ENCODE measurements around the gene GRIK5.

Gene GRIK5

DNA sequence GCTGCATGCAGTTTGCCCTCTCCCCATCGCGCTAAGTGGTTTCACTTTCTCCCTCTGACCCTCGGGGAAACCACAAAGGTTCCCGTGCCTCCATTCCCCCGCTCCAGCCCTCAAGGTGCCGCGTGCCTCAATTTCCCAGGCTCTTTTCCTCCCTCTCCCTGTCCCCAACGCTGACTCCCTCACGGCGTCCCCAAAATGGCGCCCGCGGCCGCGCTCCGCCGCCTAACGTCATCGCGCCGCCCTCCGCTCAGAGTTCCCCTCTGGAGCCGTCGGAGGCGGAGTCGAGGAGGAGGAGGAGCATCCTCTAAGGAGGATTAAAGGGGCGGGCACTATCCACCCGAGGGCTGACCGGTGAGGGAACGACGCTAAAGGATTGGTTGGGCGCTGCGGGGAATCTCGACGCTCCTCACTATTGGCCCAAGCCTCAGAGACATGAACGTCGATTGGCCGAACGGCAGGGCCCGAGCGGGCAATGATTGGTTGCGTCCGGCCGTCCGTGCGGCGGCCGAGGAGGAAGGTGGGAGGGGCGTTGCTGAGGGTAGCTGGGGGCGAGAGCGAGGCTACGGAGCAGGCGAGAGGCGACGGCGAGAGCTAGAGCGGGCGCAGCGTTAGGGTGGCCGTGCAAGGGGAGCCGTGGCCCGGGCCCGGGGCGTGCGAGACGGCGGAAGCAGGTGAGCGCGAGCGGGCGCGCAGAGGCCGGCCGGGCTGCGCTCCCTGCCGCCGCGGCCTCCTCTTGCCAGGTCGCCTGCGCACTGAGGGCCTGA, 5.8 kb upstream of the GRIK5 start, which contains the start of gene ZNF574:
TSS of gene ZNF574 (plus strand) at position 551 of the 764 bp plus-strand sequence. CDS start 2,441 bp downstream, outside the sequence.
- peak; percentile 98 for DNase-seq

DNA sequence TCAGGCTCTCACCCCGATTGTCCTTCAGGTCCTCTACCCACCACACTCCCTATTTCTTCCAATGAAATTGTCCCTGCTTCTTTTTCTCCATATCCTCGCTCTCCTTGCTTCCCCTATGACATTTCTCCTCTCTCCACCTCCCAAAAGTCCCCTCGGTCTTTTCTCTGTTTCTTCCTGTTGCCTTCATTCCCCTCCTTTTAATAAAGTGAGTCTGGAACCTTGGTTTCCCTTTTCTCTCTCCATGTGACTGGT, 5.3 kb upstream of the GRIK5 start:
- DNase-seq = no peak

DNA sequence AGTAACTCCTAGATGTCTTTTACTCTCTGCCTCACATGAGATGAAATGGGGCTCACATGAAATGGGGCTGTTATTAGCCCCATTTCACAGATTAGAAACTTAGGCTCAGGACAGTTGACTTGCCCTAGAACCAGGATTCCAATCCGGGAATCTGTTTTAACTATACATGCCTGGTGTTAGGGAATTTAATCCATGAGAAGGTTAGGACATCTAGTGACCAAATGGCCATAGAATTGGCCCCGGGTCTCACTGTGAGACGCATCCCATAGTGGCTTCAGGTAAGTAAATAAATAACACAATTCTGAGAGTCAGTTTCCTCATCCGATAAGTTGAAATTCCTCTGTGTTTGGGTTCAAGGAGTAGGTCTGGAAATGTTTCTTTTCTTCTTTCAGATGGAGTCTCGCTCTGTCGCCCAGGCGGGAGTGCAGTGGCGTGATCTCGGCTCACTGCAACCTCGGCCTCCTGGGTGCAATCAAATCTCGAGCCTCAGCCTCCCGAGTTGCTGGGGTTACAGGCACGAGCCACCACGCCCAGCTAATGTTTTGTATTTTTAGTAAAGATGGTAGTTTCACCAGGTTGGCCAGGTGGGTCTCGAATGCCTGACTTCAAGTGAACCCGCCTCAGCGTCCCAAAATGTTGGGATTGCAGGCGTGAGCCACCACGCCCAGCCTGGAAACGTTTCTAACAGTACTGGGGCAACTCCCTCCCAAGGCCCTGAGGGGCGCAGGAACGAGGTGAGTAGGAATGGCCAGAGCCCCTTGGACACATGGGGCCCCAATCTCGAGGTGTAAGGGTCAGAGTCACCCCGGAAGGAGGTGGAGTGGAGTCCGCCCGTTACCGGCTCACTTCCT, 4.7 kb upstream of the GRIK5 start:
- DNase-seq = peak; percentile 32

DNA sequence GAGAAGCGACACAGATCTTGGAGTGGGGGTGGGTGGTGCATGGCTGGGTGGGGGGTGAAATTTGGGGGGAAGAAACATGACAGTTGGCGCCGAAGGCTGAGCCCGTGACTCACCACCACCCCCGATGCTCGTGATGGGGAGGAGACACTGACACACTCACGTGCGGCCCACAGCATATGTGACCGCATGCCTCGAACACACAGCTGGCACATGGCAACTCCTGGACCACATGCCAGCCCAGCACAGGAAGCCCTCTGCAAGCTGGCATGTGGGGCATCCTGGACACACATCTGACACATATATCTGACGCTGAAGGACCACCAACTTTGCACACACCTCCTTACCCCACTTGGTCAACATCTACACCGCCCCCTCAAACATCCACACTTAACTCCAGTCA, 1.2 kb upstream of the GRIK5 start:
- DNase-seq = no peak

DNA sequence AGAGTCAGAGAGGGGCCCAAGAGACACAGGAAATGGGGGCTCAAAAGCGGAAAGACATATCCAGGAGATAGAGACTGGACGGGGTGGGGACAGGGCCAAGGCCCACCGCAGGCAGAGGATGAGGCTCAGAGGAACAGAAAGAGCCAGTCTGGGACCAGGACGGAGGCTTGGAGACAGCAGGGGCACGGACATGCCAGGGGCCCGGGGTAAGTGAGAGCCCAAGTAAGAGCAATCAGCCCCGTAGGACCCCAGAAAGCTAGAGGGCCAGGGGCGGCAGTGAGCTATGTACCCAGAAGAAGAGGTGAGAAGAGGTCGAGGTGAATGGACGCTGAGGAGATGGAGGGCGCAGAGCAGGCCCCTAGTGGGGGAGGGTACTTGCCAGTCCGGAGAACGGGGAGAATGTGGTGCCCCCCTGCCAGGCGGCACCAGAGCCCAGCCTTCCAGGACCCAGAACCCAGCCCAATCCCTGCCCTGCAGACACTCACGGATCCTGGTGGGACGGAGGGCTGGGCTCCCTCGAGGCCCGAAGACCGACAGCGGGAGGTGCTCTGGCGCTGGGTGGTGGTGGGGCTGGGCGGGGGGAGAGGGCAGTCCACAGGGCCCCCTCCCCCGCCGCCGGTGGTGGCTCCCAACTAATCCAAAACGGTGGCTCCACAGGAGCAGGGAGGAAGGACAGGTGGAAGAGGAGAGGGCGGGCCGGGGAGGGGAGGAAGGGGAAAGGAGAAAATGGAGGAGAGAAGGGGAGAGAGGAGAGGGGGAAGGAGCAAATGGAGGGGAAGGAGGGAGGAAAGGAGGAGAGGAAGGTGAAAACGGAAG, 1.0 kb downstream of the GRIK5 start:
- no peak for DNase-seq

DNA sequence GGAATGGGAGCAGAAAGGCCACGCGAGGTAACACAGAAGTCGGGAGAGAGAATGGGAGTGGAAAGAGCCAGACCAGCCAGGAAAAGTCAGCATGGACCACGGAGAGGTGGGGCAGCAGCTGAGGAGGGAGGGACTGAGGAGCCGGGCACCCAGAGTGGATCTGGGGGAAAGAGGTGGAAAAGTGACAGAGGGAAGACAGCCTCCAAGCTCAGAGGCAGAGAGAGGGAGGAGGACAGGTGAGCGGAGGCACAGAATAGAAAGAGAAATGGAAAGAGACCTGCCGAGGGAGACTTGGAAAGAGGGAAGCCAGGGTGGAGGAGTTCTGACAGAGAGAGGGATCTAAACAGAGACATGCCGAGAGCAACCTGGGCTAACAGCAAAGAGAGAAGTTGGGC, 1.6 kb downstream of the GRIK5 start:
- no peak for DNase-seq

DNA sequence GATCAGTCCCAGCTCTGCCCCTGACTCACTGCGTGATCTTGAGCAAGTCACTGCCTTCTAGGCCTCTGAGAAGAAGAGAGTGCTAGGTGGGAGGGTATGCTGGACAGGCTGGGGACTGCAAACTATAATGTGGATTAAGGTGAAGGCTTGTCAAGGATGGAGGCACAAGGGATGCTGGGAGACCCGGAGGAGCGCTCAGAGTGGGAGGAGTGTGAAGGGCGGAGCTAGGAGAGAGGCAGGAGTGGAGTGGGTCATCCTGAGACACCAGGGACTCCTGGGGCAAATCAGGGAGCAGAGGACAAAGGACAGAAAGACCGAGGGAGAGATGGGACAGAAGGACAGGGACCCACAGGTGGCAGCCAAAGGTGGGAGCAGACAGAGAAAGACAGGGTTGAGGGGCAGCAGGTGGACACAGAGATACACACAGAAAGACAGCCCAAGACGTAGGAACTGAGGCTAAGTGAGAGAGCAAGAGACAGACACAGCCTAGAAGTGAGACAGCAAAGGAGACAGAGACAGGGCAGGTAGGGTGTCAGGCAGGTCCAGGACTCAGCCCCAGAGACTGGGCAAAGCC, 2.6 kb downstream of the GRIK5 start:
- no peak for DNase-seq

DNA sequence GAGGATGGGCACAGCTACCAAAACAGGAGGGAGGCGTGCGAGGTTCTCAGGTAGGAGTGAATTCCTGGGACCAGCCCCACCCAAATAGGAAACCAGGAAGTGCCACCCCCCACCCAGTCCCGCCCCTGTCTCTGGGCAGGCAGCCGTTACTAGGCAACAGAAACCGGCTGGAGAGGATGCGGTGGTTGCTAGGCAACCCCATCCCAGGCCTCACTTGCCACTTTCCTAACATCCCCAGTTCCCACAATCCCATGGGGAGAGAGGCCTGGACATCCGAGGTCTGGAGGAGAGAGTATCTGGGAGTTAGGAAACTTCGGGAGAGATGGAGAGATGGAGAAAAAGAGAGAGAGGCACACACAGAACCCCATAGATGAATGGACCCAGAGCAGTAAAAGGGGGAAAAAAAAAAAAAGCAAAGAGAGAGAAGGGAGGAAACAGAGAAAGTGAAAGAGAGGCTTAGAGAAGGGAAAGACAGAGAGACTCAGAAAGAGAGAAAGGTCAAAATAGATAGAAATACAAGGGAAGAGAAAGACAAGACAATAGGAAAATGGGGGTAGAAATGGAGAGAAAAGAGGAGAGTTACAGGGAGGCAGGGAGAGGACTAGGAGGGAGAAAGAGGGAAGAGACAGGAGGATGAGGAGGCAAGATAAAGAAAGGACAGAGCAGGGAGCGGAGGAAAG, 3.8 kb downstream of the GRIK5 start:
- no peak for DNase-seq

DNA sequence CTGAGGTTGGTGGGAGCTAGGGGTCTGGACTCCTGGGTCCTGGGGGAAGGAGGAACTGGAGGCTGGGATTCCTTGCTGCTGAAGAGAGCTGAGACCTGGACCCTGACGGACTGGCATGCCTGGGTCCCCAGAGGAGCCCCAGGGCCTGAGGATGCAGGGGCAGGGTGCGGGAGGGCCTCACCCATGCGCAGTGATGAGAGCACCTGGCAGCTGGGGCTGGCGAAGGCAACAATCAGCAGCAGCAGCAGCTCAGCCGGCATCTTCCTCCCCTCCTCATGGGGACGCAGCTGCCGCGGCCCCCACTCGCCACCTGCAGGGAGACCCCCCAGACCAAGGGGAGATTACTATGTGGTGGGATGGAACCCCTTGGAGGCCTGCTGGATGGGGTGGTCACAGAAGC, 4.5 kb downstream of the GRIK5 start:
- no peak for DNase-seq

DNA sequence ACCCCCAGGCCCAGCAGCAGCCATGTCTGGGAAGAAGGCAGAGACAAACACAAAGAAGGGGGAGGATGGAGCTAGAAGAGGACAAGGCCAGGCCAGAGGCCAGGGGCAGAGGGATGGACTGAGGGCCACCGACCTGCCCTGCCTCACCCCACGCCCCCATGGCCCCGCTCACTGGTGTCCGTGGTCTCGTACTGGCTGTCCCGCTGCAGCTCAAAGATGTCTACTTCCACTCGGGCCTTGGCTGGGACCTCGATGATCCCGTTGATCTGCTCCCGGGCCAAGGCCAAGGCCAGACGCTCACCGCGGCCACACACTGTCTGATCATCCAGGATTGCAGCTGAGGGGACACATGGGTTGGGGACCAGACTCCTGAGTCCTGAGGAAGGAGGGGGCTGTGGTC, 5.0 kb downstream of the GRIK5 start:
- no peak for DNase-seq

DNA sequence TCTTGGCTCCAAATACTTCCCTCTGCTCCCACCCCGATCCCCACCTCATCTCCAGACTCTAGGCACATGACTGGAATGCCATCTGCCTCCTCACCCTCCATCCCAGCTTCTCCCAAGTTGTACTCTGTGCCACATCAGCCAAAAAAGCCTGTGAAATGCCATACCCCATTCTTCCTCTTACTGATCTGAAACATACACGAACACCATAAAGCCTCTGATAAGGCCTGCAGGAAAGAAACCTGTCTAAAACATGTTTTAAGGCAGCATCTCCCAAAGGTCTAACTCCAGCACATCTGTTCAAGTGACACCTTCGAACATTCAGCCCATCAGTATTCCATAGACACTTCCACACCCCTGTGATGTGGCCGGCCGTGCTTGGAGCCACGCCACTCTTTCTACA, 5.6 kb downstream of the GRIK5 start:
- DNase-seq = no peak

DNA sequence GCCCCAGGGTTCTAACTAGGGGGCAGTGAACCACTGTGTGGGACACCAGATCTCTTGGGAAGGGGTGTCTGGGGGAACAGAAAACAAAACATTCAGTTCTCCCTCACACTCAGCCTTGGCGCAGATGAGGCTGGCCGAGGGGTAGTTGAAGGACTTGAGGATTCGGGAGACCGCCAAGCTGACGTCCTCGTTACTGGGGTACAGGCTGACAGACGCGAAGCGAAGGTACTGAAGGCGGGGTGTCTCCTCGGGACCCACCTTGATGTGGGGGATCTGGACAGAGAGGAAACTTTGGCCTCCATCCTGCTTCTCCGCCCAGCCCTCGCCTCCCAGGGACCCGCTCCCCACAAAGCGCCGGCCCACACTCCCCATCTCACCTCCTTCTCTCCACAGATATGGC, 7.6 kb downstream of the GRIK5 start:
- no peak for DNase-seq

DNA sequence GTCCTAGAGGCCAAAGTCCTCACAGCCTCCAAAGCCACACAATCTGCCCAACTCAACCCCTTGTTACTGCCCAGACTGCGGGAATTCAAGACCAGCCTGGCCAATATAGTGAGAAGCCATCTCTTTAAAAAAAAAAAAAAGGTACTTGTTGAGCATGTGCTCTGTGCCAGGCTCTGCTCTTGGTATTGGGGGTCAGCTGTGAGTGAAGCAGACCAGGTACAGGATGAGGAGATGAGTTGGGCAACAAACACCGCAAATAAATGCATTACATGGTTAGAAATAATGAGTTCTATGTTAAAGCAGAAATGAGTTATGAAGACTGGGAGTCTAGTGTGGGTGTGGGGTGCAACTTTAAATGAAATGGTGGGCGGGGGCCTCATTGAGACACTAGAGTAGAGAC, 9.9 kb downstream of the GRIK5 start:
- DNase-seq = no peak

DNA sequence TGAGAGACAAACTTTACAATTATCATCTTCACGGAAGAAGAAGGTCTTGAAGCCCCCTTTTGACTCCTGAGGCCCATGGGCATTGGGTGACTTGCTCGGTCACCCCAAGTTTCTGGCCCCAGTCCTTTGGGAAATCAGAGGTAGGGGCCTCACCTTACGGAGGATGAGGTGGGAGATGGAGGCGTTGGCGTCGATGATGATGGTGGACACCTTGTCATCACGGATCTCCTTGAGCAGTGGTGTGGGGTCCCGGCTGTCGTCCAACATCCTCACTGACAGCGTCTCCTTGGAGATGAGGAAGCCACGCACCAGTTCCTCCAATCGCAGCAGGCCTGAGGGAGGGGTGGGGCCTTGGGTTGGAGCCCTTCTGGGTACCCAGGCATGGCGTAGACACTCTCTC, 10.8 kb downstream of the GRIK5 start:
- no peak for DNase-seq

DNA sequence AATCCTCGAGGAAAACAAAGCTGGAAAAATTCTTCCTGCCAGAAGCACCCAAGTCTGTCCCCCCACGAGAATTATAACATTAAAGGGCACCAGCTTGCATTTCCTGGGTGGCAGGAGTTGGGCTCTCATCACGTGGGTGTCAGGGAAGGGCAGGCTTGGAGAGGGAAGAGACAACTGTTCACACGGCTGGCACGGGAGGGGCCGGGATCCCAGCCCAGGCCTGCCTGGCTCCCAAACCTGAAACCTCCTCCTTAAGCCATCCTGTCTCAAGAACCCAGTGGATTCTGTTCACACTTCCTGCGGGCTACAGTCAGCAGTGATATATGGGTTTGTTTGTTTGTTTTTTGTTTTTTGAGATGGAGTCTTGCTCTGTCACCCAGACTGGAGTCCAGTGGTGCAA, 12.2 kb downstream of the GRIK5 start:
- DNase-seq = no peak

DNA sequence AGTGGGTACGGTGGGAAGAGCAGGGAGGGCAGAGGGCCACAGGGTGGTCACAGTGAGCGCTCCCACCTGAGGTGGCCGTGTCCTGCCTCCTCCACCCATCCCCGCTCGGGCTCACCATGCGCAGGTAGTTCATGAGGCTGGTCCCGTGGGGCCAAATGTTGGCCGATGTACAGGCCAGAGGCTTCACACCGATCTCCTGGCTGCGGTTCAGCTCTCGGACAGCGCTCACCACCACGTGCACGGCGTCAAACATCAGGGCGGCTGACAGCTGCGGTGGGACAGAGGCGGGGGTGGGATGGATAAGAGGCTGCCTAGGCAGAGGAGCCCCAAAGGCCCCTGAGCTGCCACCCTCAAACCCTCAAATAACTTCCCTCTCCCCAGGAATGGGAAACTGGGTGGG, 15.8 kb downstream of the GRIK5 start:
- DNase-seq = no peak

DNA sequence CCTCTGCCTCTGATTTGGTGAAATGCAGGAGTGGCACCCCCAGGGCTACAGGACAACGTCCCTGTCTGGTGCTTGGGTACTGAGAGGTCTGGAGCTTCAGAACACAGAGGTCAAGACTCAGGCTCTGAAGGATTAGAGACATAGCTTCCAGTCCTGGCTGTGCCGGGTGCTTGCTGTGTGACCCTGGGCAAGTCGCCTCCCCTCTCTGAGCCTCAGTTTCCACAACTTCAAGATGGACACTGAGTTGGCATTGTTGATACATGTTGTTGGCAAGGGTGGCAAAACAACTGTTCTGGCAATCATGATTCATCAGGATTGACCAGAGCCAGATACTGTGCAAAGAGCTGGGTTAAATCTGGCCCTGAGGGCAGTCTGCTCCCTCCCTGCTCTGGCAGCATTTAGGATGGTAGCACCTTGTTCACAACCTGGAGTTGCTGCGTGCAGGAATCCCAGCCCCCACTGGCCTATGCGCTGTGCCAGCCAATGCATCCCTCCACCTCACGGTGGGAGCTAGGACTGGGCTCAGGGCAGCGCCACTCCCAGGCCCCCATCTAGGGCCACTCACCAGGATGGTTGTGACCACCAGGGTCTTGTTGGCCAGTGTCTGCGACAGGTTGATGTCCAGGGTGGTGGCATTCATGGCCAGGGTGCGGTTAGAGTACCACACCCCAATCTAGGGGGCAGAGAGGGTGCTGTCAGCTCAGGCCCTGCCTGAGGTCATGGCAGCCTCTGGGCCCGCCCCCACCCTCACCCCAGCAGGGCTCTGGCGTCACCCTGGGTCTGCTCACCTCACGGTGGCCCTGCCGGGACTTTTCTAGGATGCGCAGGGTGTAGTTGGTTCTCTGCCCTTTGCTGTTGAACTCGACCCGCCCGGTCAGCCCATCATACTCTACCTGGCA, 16.7 kb downstream of the GRIK5 start:
- no peak for DNase-seq

DNA sequence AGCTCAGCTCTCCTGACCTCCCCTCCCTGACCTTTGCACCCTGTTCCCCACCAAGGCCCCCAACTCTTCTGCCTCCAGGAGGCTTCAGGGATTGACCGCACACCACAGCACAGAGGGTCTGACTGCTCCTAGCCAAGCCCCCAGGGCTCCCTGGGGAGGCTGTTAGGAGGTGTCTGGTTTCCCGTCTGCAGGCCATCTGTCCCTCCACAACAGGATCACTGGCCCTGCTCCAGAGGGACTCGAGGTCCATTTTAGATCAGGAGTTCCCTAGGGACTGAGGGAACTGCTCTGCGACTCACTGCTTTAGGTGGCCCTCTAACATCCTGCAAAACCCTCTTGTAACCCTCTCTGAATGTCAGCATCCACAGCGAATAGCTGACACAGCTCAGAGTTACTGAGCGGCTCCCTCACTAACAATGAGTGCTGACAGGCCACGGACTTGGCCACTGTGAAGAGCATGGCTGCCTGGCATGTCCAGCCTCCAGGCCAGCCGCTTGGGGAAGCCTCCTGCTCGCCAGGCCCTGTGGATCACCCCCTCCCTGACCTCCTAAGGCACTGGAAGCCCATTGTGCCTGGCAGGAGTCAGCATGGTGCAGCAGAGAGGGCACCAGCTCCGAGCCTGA, 17.7 kb downstream of the GRIK5 start:
- DNase-seq = no peak

DNA sequence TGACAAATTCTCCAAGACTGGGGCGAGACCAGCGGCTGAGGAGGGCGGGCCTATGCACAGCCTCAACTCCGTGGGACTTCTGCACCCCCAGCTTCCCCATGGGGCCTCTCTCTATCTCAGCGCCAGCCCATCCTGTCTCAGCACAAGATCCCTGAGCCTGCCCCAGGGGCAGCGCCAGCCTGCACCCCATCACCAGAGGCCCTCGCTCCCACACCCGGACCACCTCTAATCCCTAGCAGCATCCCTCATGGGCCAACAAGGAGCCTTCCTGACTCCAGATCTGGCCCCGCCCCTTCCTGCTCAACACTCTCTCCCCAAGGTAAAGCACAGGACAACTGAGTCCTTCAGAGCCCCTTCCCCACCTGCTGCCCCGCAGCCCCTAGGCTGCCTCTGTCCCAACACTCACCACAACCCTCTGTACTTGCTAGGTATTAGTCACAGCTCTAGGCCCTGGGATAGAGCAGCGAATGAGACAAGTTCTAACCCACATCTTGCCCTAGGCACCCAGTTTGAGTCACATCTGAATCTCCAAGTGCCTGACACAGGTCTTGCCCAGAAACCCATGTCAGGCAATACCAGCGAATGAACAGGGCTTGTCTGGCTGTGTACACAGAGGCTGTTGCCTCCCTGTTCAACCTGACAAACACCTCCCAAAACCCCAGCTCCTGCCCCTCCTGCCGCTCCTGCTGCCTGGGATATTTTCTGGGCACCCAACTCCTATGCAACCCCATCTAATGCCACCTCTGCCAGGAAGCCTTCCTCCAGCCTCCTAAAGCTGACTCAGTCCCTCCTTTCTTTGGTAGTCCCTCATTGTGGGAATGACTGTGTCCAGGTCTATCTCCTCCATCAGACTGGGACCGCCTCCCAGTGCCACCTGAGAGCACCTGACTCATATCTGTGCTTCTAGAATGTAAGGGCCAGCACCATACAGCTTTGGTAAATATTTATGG, 18.6 kb downstream of the GRIK5 start:
- no peak for DNase-seq

DNA sequence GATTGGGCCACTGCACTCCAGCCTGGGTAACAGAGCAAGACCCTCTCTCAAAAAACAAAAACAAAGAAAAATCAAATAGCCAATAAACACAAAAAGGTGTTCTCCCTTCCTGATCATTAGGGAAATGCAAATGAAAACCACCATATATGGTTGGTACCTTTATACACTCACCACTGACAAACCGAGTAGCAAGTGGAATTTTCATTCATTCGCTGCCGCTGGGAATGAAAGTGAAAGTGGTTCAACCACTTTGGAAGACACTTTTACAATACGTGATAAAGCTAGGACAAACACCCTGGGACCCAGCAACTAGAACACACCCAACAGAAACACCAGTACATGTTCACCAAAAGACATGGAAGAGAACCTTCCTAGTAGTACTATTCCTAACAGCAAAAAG, 21.0 kb downstream of the GRIK5 start:
- peak; percentile 39 for DNase-seq

Data from RPMI8226 (cell line).